GM12878 (cell line): ENCODE results near the gene BCAS3. TPM values are rescaled to one million over a fixed set of nuclear protein-coding genes. Genes with fewer than 3 reads are reported as not detected.

ENCODE experiments used
- CHD2 ChIP-seq: IDR thresholded peaks from 2 replicates; pipeline ENCODE4 v1.6.1; 2011; ENCODE audit warnings: low read depth, low read length, improper control_type of control experiment, borderline replicate concordance
- NFXL1 ChIP-seq: fragments of 450-650 bp; IDR thresholded peaks from 2 replicates; pipeline ENCODE4 v1.6.1; 2017; ENCODE audit warnings: antibody characterized with exemption, mild to moderate bottlenecking, borderline replicate concordance
- RAD21 ChIP-seq: IDR thresholded peaks from 2 replicates; pipeline ENCODE4 v1.6.1; 2011; ENCODE audit warnings: mild to moderate bottlenecking, low read depth, low read length, moderate library complexity; ENCODE audit not compliant: insufficient read depth
- SMC3 ChIP-seq: IDR thresholded peaks from 2 replicates; pipeline ENCODE4 v1.6.1; 2011; ENCODE audit warnings: low read length, improper control_type of control experiment, borderline replicate concordance
- TBL1XR1 ChIP-seq: IDR thresholded peaks from 2 replicates; pipeline ENCODE4 v1.6.1; 2012; ENCODE audit warnings: low read depth, low read length, improper control_type of control experiment
- polyA plus RNA-seq, 11 experiments: library from polyadenylated mRNA; depleted of rRNA in 4 of 11; unstranded in 6 of 11; stranded (reverse) in 5 of 11; fragments of >200 nt; fragmentation: Nextera tagmentation in 4 of 11; fragmentation: Illumina TruSeq in 1 of 11; extraction: Ambion mirVana in 4 of 11; extraction: Trizol in 1 of 11; gene quantifications; 1 replicate in 1 of 11; 2 replicates in 10 of 11; pipeline versions ENCODE4 v1.2.1 to v1.2.3, GENCODE V29; 2011 to 2016; ENCODE audit warnings: inconsistent platforms in 2 of 11, missing spikeins in 2 of 11, low read depth in 1 of 11
- total RNA-seq, 4 experiments: library from RNA; depleted of rRNA in 3 of 4; stranded (reverse); fragments of >200 nt in 3 of 4; fragmentation: Illumina TruSeq in 1 of 4; extraction: Trizol in 1 of 4; gene quantifications; 2 replicates each; pipeline versions ENCODE4 v1.2.1 to v1.2.3, GENCODE V29; 2013 to 2021
- TF ChIP-seq, protein P1 (sequence below): fragments of 450-650 bp; IDR thresholded peaks from 2 replicates; pipeline ENCODE4 v1.6.1; 2017; ENCODE audit warnings: antibody characterized with exemption, mild to moderate bottlenecking, moderate library complexity
- TF ChIP-seq, protein P2 (sequence below): IDR thresholded peaks from 2 replicates; pipeline ENCODE4 v1.6.1; 2012; ENCODE audit warnings: mild to moderate bottlenecking, low read depth, low read length

The BCAS3 gene
- total and polyA plus RNA-seq, 10 of the 15 experiments (the other 5 are each of a cell fraction or from before 2014, with no cell fraction given): 2.1 to 11.0 (median 6.6) TPM

DNA sequence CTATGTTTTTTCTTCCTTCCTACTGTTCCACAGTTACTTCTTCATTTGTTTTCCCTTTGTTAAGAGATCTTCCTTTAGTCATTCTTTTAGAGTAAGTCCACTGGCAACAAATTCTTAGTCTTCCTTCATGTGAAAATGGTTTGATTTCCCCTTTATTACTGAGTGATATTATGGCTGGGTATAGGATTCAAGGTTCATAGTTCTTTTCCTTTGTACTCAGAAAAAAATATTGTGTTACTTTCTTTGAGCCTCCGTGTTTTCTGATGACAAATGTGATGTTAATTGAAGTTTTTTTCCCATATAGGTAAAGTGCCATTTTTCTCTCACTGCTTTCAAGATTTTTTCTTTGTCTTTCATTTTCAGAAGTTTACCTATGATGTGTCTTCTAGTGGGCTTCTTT lies 438.9 kb downstream of the BCAS3 start (continued):
- TF ChIP-seq, protein P1, sequence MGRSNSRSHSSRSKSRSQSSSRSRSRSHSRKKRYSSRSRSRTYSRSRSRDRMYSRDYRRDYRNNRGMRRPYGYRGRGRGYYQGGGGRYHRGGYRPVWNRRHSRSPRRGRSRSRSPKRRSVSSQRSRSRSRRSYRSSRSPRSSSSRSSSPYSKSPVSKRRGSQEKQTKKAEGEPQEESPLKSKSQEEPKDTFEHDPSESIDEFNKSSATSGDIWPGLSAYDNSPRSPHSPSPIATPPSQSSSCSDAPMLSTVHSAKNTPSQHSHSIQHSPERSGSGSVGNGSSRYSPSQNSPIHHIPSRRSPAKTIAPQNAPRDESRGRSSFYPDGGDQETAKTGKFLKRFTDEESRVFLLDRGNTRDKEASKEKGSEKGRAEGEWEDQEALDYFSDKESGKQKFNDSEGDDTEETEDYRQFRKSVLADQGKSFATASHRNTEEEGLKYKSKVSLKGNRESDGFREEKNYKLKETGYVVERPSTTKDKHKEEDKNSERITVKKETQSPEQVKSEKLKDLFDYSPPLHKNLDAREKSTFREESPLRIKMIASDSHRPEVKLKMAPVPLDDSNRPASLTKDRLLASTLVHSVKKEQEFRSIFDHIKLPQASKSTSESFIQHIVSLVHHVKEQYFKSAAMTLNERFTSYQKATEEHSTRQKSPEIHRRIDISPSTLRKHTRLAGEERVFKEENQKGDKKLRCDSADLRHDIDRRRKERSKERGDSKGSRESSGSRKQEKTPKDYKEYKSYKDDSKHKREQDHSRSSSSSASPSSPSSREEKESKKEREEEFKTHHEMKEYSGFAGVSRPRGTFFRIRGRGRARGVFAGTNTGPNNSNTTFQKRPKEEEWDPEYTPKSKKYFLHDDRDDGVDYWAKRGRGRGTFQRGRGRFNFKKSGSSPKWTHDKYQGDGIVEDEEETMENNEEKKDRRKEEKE: no peak
- no peak for TF ChIP-seq CHD2
- TF ChIP-seq, protein P2, sequence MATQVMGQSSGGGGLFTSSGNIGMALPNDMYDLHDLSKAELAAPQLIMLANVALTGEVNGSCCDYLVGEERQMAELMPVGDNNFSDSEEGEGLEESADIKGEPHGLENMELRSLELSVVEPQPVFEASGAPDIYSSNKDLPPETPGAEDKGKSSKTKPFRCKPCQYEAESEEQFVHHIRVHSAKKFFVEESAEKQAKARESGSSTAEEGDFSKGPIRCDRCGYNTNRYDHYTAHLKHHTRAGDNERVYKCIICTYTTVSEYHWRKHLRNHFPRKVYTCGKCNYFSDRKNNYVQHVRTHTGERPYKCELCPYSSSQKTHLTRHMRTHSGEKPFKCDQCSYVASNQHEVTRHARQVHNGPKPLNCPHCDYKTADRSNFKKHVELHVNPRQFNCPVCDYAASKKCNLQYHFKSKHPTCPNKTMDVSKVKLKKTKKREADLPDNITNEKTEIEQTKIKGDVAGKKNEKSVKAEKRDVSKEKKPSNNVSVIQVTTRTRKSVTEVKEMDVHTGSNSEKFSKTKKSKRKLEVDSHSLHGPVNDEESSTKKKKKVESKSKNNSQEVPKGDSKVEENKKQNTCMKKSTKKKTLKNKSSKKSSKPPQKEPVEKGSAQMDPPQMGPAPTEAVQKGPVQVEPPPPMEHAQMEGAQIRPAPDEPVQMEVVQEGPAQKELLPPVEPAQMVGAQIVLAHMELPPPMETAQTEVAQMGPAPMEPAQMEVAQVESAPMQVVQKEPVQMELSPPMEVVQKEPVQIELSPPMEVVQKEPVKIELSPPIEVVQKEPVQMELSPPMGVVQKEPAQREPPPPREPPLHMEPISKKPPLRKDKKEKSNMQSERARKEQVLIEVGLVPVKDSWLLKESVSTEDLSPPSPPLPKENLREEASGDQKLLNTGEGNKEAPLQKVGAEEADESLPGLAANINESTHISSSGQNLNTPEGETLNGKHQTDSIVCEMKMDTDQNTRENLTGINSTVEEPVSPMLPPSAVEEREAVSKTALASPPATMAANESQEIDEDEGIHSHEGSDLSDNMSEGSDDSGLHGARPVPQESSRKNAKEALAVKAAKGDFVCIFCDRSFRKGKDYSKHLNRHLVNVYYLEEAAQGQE: no peak
- TF ChIP-seq TBL1XR1: no peak
- TF ChIP-seq NFXL1: no peak
- no peak for TF ChIP-seq RAD21
- TF ChIP-seq SMC3: no peak
- TF ChIP-seq, all 136 proteins: peak for 0
